ENCODE results near the gene TCTA.

The TCTA gene

GRCh38 chr3:49461443-49462171, 49.4 kb downstream of the TCTA start:
- DNase-seq: no peak

GRCh38 chr3:49462222-49462621, 50.0 kb downstream of the TCTA start:
- no peak for DNase-seq

GRCh38 chr3:49465270-49466034, 53.2 kb downstream of the TCTA start:
- DNase-seq: no peak

Data from DMS79 (cell line).